T-helper 2 cell (primary cell): ENCODE measurements around the gene OR13C3.
"Not testable (repeated sequence)": the region's sequence is repeated elsewhere in the genome, so short reads cannot be mapped to it uniquely, and the experiment has no call there.

ENCODE experiments used
- DNase-seq, 5 experiments: peaks; one replicate each; pipeline versions ENCODE4 v3.0.0 to v3.0.0-alpha.2; 2012 to 2022
- total RNA-seq, 2 donors: gene quantifications; one replicate each; lab custom pipeline; 2026; lab: John Stamatoyannopoulos, UW

Gene OR13C3
- total RNA-seq = 0 reads per million in 2 donors

DNA sequence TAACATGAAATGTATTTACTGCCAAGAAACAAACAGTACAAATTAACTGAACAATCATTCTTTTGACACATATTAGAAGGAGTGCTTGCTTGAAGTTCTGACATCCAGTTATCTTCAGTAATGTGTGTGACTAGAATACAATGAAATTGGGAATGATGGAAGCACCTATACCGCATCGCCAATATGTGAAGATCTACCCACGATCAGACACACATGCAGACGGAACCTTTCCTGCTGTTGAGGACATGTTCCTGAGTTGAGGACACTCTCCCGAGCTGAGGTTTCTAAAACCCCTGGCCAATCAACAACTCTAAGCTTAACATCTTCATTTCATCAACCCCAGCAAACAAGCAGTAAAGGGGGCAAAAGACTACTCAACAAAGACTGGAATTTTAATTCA, at the start of gene OR13C3:
Gene OR13C3 (minus strand): TSS at position 101 of the 400 bp plus-strand sequence. CDS start 133 bp downstream, outside the sequence.
- DNase-seq = no peak

DNA sequence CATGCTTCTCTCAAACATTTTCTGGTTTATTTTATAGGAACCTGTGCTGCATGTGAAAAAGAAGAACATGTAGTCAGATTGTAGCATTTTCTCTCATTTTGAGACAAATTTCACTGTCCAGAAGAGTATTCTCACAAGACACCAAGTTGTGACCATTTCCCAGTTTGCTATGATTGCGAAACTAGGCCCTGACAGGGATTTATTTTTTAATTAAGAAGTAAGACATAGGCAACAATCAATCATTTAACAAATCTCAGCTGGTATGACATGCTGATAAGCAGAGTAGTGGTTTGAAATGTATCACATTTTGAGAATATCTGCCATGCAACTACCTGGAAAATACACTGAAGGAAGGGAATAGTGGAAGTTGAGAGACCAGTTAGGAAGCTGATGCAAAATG, 43.9 kb upstream of the OR13C3 start:
- DNase-seq = no peak

DNA sequence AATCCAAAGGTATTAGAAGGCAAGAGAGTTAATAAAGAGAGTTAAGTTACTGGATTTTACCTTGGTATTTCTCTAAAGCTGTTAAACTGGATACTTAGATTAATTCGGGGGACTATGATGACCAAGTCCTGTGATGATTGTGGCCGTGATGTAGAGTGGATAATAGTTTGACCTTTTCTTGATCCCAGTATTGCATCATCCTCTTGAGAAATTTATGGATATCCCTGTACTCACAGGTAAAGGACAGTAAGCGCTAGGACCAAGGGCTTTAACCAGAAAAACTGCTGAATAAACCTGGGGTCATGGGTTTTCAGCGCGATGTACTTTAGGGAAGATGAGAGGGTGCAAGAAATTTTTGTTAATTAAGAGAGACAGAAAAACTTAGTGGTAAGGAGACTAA, 40.6 kb upstream of the OR13C3 start:
- DNase-seq = no peak

DNA sequence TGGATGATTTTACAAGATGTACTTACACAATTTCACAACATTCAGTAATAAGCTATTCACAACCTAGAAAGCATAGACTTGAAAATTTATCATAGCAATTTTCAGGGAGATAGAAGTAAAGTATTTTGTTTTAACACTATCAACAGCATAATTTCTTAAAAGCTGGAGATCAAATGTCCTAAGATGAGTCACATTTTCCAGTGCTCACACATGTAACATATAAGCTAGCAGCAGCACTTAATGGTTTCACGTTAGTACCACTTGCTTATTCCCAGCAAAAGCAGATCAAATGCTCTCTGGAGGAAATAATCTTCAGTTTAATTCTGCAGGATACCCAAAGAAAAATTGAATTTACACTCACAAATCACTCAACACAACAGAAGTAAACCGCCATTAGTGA, 38.8 kb upstream of the OR13C3 start:
- no peak for DNase-seq

DNA sequence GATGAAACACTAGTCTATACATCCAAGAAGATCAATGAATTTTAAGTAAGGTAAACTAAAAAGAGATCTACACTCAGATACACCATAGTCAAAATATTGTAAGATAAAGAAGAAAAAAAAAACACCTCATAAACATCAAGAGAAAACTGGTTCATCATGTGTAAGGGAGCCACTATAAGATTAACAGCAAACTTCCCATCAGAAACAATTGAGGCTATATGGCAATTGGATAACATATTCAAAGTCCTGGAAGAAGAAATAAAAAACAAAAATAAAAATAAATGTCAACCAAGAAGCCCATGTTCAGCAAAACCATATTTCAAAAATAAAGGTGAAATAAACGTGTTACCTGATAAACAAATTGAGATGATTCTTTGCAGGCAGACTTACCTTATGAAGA, 36.0 kb upstream of the OR13C3 start:
- no peak for DNase-seq

DNA sequence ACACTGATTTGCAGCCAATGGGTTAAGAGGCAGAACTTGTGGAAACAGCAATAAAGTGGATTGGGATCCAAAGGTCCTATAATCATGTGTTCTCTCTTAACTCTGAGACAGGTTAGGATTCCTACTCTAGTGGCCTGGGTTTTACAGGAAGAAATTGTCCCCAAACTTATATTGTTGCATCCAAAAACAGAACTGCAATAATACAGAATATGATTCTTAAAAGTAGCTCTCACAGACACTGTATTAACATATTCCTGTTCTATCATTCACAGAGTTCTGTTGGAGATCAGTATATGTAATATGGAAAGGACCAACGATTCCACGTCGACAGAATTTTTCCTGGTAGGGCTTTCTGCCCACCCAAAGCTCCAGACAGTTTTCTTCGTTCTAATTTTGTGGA, 32.2 kb upstream of the OR13C3 start, which contains the start of gene OR13C8:
Gene OR13C8 (plus strand): TSS at position 301 of the 400 bp plus-strand sequence. CDS start 0 bp downstream, at position 301.
- no peak for DNase-seq

GRCh38 chr9:104564358-104564757, 27.7 kb upstream of the OR13C3 start:
- no peak for DNase-seq

- no peak for DNase-seq
Observed at GRCh38 chr9:104556830-104557634, 20.4 kb upstream of the OR13C3 start.

GRCh38 chr9:104555521-104555920, 18.9 kb upstream of the OR13C3 start:
- no peak for DNase-seq

DNA sequence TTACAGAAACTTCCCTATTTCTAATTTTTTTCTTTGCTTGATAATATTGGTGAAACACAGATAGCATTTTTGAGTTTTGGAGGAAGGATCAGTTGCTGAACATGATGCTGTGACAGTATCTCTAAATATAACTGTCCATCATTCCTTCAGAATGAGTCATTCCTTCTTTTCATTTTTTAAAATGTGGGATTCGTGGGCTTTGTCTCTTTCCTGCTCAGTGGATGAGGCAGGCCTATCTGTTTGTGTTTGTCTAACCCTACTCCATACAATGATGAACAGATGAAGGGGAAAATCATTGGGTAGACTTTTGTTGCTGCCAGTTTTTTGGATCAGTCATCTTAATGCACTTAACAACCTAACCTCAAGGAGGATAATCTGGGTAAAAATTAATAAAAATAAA, 16.6 kb upstream of the OR13C3 start:
- DNase-seq = no peak

GRCh38 chr9:104544644-104545043, 8.0 kb upstream of the OR13C3 start:
- no peak for DNase-seq

DNA sequence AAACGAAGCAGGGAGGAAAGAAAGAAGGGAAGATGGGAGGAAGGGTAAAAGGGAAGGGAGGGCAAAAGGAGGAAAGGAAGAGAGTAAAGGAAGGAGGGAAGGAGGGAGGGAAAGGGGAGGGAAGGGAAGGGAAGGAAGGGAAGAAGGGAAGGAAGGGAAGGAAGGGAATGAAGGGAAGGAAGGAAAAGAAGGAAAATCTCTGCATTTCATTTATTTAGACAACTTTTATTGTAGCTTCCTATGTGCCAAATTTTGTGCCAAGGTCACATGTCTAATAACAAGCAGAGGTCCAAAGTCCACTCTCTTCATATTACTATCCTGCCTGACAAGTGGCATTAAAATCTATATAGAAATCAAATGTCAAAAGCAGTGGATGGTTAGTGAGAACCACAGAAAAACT, 2.6 kb upstream of the OR13C3 start:
- DNase-seq = no peak

DNA sequence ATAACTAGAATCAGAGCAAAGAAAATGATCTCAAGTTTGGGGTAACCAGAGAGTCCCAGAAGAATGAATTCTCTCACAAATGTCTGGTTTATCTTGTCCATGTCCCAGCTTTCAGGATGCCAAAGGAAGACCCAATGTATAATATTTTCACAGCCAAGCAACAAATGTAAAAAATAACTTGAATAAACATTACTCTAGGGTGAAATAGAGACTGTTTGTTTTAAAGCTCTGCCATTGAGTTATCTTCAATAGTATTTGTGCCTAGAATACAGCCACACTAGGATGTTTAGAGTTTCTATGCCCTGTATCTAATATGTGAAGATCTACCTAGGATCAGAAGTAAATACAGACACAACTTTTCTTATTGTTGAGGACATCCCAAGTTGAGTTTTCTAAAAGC, 9.5 kb downstream of the OR13C3 start, which contains the start of gene OR13C4:
Gene OR13C4 (minus strand): TSS at position 101 of the 400 bp plus-strand sequence. CDS start 0 bp downstream, at position 101.
- DNase-seq = no peak

- DNase-seq = not testable (repeated sequence)
Observed at GRCh38 chr9:104520241-104520640, 16.4 kb downstream of the OR13C3 start.

GRCh38 chr9:104514901-104515300, 21.8 kb downstream of the OR13C3 start:
- DNase-seq = no peak

DNA sequence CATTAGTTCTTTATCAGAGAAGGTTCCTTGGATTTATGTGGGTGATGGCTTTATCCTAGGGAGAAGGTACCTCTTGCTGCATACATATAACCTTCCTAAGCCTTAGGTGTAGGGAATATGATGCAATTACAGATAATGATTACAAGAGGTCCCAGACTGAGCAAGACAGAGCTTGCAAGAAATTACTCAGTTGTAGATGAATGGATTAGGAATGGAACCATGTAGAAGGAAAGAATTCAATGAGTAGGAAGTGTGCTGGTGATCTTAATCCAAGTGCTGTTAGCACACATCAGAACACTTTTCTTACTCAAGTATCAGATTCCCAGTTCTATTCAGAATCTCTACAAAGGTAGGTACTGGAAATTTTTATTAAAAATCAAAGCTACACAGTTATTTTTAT, 30.1 kb downstream of the OR13C3 start:
- no peak for DNase-seq

DNA sequence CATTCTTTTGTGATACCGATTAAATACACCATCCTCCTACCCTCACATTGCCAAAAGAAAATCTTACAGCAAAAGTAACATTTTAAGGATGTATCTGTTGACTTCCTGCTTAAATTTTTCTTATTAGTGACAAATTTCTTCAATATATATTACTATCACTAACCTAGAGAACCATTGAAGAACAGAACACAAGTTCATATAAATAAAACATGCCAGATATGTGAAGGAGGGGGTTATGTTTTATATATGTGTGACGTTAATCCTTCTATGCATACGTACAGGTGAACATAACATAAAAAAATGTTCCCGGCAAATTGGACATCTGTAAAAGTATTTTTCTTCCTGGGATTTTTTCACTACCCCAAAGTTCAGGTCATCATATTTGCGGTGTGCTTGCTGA, 32.7 kb downstream of the OR13C3 start, which contains the start of gene OR13F1:
Gene OR13F1 (plus strand): TSS at position 301 of the 400 bp plus-strand sequence. CDS start 0 bp downstream, at position 301.
- DNase-seq = no peak

GRCh38 chr9:104503440-104503839, 33.2 kb downstream of the OR13C3 start:
- DNase-seq = no peak

DNA sequence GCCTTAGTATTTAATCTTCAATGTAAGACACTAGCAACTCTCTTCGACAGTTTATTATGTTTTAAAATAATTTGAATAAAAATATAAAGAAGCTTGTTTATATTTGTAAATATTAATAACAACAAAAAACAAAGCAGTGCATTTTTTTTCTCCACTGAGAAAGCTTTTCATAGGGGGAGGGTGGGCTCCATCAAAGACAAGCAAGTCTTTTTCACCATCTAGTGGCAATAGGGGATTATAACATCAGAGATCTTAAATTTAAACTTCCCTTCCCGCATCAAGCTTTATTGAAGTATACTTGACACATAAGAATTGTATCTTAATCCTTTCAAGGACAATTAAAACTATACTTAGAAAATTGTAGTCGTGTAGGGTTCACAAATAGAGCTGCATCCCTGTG, 41.8 kb downstream of the OR13C3 start:
- no peak for DNase-seq
